ENCODE results near the gene TMEM222. TPM values are rescaled to one million over a fixed set of nuclear protein-coding genes. Genes with fewer than 3 reads are reported as not detected.

The TMEM222 gene
- total RNA-seq, 1 donor from 2014 or later: 11.1 TPM

- TF ChIP-seq CTCF (conservative IDR thresholded peaks at IDR 0.05; ENCODE audit: low read depth, low read length): no peak
- no peak overlapping the region for H3K4me3 ChIP-seq (ENCODE audit: low read depth, low read length)
- no peak for DNase-seq (ENCODE audit: low read depth)
These were observed 56.0 kb downstream of the TMEM222 start for GRCh38 chr1:27377760-27378495.

- TF ChIP-seq CTCF (conservative IDR thresholded peaks at IDR 0.05; ENCODE audit: low read depth, low read length): no peak
- DNase-seq (ENCODE audit: low read depth): no peak
- H3K4me3 ChIP-seq (ENCODE audit: low read depth, low read length): no peak overlapping the region
These were observed 57.7 kb downstream of the TMEM222 start for GRCh38 chr1:27379564-27380122.

- no peak for DNase-seq (ENCODE audit: low read depth)
- TF ChIP-seq CTCF (conservative IDR thresholded peaks at IDR 0.05; ENCODE audit: low read depth, low read length): no peak
- H3K4me3 ChIP-seq (ENCODE audit: low read depth, low read length): no peak overlapping the region
These were observed 58.3 kb downstream of the TMEM222 start for GRCh38 chr1:27380224-27380623.

- H3K4me3 ChIP-seq (ENCODE audit: low read depth, low read length): no peak overlapping the region
- DNase-seq (ENCODE audit: low read depth): no peak
- TF ChIP-seq CTCF (conservative IDR thresholded peaks at IDR 0.05; ENCODE audit: low read depth, low read length): no peak
These were observed 59.1 kb downstream of the TMEM222 start for GRCh38 chr1:27380766-27381733.

GRCh38 chr1:27381969-27382762 lies 60.2 kb downstream of the TMEM222 start:
- DNase-seq (ENCODE audit: low read depth): no peak
- no peak for TF ChIP-seq CTCF (conservative IDR thresholded peaks at IDR 0.05; ENCODE audit: low read depth, low read length)
- no peak overlapping the region for H3K4me3 ChIP-seq (ENCODE audit: low read depth, low read length)

- DNase-seq (ENCODE audit: low read depth): no peak
- TF ChIP-seq CTCF (conservative IDR thresholded peaks at IDR 0.05; ENCODE audit: low read depth, low read length): no peak
- H3K4me3 ChIP-seq (ENCODE audit: low read depth, low read length): no peak within 1 kb of the TSS
These were observed 61.2 kb downstream of the TMEM222 start, which contains the start of gene CD164L2 for GRCh38 chr1:27383039-27383605. Gene CD164L2, minus strand, starts transcription at chr1:27383333. Its CDS starts 94 bp downstream, at chr1:27383239.
